ENCODE results near the gene ANK2.
A peak's percentile ranks its signal among the peaks of the same experiment; 100 is the strongest.

Gene ANK2

DNA sequence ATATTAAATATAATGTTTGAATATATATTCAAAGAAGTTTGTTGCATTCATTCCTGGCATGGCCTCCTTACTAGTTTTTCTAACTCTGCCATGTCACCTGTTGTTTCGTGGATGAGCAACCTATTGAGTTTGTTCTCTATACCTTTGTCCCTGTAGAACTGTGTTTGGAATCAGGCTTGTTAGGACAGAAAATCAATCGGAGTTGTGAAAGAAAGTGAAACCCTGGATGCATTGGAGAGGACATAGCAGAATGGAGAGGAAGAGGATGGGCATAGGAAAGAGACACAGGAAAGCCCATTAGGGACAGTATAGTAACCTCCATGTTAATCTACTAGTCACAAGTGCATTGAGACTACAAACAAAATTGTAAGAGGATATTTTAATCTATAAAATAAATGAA lies 31.2 kb downstream of the ANK2 start:
- no peak overlapping the region for H4K8ac ChIP-seq (ENCODE audit: low read depth, low read length)
- H3K27me3 ChIP-seq (ENCODE audit: insufficient read depth, low read length, poor library complexity) = no peaks in the 10 kb centered on the region
- no peak overlapping the region for H3K23ac ChIP-seq (ENCODE audit: low read length)
- no peaks in the 10 kb centered on the region for H3K79me1 ChIP-seq (ENCODE audit: low read length)
- no peak overlapping the region for H3K4me3 ChIP-seq (ENCODE audit: low read length)
- no peak overlapping the region for H4K5ac ChIP-seq (ENCODE audit: low read length)
- no peak overlapping the region for H3K18ac ChIP-seq (ENCODE audit: low read length)
- no peaks in the 10 kb centered on the region for H3K36me3 ChIP-seq (ENCODE audit: control insufficient read depth, insufficient read depth, low read length)
- no peak overlapping the region for H2BK120ac ChIP-seq (ENCODE audit: low read depth, low read length)
- H3K56ac ChIP-seq (ENCODE audit: low read length) = no peak overlapping the region
- no peak overlapping the region for H2BK5ac ChIP-seq (ENCODE audit: low read length)
- H3K9ac ChIP-seq (ENCODE audit: low read length) = no peak overlapping the region
- no peak for DNase-seq
- no CpG with 5 or more reads among the region's 2 CpGs for WGBS (ENCODE audit: extremely low coverage, insufficient coverage, low lambda C conversion rate)
- H3K4me1 ChIP-seq (ENCODE audit: control insufficient read depth, low read depth, low read length) = no peaks in the 10 kb centered on the region
- no peak overlapping the region for H3K4ac ChIP-seq (ENCODE audit: low read depth, low read length)
- H2BK15ac ChIP-seq (replicated peaks; ENCODE audit: low read depth) = no peak overlapping the region
- no peak overlapping the region for H3K4me2 ChIP-seq (ENCODE audit: low read length)
- no peak overlapping the region for H2AK5ac ChIP-seq (ENCODE audit: low read length)
- H3K27ac ChIP-seq (ENCODE audit: low read depth, low read length) = no peak overlapping the region
- H3K79me2 ChIP-seq (ENCODE audit: control insufficient read depth, insufficient read depth, low read length) = no peaks in the 10 kb centered on the region

DNA sequence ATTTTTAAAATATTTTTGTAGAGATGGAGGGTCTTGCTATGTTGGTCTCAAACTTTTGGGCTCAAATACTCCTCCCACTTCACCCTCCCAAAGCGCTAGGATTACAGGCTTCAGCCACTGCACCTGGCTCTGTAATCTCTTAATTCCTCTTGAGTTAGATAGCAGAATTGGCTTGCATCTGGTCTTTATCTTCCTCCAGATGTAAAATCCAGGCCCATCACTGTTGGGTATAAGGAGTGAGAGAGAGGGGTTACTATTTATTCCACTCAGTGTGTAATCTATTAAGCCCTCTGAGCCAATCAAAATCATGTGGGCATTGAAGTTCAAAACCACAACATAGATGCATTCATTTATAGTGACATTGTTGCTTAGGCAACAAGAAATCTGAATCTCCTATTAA lies 33.9 kb downstream of the ANK2 start:
- Histone ChIP-seq H2BK5ac (ENCODE audit: low read length) (no peak overlapping the region), H3K4me1 (ENCODE audit: control insufficient read depth, low read depth, low read length) (no peaks in the 10 kb centered on the region), H2BK15ac (replicated peaks; ENCODE audit: low read depth) (no peak overlapping the region)

DNA sequence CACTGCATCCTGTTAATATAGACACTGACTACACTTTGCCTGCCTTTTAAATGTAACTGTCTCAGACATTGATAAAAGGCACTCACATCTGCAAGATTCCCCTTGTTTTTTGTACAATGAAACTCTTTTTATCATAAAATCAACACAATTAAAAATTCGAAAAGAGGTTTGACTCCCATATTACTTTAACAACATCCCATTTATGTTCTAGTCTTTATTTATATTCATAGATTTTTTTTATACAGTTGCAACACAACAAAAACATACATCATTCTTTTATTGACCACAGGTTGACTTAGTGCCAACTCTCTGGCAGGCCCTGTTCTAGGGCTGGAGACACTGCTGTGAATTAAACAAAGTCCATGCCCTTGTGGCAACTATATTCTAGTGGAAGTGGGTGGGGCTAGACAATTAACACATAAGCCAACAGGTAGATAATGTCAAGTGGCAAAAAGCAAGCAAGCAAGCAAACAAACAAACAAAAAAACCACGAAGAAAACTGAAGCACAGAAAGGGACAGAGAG lies 36.8 kb downstream of the ANK2 start:
- Histone ChIP-seq H3K4me3 (ENCODE audit: low read length) (no peak overlapping the region), H3K18ac (ENCODE audit: low read length) (no peak overlapping the region), H2BK5ac (ENCODE audit: low read length) (no peak overlapping the region), H3K36me3 (ENCODE audit: control insufficient read depth, insufficient read depth, low read length) (no peaks in the 10 kb centered on the region), H3K79me2 (ENCODE audit: control insufficient read depth, insufficient read depth, low read length) (no peaks in the 10 kb centered on the region), H3K4ac (ENCODE audit: low read depth, low read length) (no peak overlapping the region), H3K4me2 (ENCODE audit: low read length) (no peak overlapping the region), H3K56ac (ENCODE audit: low read length) (no peak overlapping the region), H3K9ac (ENCODE audit: low read length) (no peak overlapping the region), H3K79me1 (ENCODE audit: low read length) (no peaks in the 10 kb centered on the region), H4K8ac (ENCODE audit: low read depth, low read length) (no peak overlapping the region), H2BK15ac (replicated peaks; ENCODE audit: low read depth) (no peak overlapping the region), H3K27me3 (ENCODE audit: insufficient read depth, low read length, poor library complexity) (no peaks in the 10 kb centered on the region), H3K4me1 (ENCODE audit: control insufficient read depth, low read depth, low read length) (no peaks in the 10 kb centered on the region), H3K27ac (ENCODE audit: low read depth, low read length) (no peak overlapping the region), H2AK5ac (ENCODE audit: low read length) (no peak overlapping the region), H3K23ac (ENCODE audit: low read length) (no peak overlapping the region), H4K5ac (ENCODE audit: low read length) (no peak overlapping the region), H2BK120ac (ENCODE audit: low read depth, low read length) (no peak overlapping the region)
- WGBS (ENCODE audit: extremely low coverage, insufficient coverage, low lambda C conversion rate) = 100% methylated on average over 1 of the region's 2 CpGs
- DNase-seq = no peak

More for the DNA sequence above, 33.9 kb downstream of the ANK2 start:
- no peak overlapping the region for H3K4me2 ChIP-seq (ENCODE audit: low read length)
- H3K27ac ChIP-seq (ENCODE audit: low read depth, low read length) = no peak overlapping the region
- no peaks in the 10 kb centered on the region for H3K27me3 ChIP-seq (ENCODE audit: insufficient read depth, low read length, poor library complexity)
- H3K36me3 ChIP-seq (ENCODE audit: control insufficient read depth, insufficient read depth, low read length) = no peaks in the 10 kb centered on the region
- H4K8ac ChIP-seq (ENCODE audit: low read depth, low read length) = no peak overlapping the region
- no peak overlapping the region for H3K23ac ChIP-seq (ENCODE audit: low read length)
- H2BK120ac ChIP-seq (ENCODE audit: low read depth, low read length) = no peak overlapping the region
- H2AK5ac ChIP-seq (ENCODE audit: low read length) = no peak overlapping the region
- no peaks in the 10 kb centered on the region for H3K79me1 ChIP-seq (ENCODE audit: low read length)
- no peak overlapping the region for H3K4me3 ChIP-seq (ENCODE audit: low read length)
- no CpG with 5 or more reads among the region's 1 CpG for WGBS (ENCODE audit: extremely low coverage, insufficient coverage, low lambda C conversion rate)
- H4K5ac ChIP-seq (ENCODE audit: low read length) = no peak overlapping the region
- H3K9ac ChIP-seq (ENCODE audit: low read length) = no peak overlapping the region
- H3K79me2 ChIP-seq (ENCODE audit: control insufficient read depth, insufficient read depth, low read length) = no peaks in the 10 kb centered on the region
- DNase-seq = peak; percentile 58
- H3K56ac ChIP-seq (ENCODE audit: low read length) = no peak overlapping the region
- H3K4ac ChIP-seq (ENCODE audit: low read depth, low read length) = no peak overlapping the region
- no peak overlapping the region for H3K18ac ChIP-seq (ENCODE audit: low read length)

DNA sequence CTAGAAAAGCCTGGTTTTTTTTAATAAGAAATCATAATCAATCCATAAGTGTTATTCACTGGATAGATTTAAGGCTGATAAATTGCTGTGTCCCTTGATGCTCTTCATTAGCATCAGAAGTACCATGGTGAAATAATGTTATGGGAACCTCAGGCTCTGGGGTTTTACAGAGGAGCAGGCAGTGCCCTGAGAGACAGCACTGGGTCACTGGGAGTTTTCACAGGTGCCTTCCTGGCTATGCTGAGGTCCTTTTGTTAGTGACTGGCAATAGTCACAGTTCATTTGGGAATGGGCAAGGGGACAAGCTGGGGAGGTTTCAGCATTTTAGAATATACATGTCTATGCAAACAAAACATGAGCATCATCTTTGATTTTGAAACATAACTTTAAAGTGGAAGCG lies 38.6 kb downstream of the ANK2 start:
- Histone ChIP-seq H3K56ac (ENCODE audit: low read length) (no peak overlapping the region), H3K4ac (ENCODE audit: low read depth, low read length) (no peak overlapping the region), H3K27me3 (ENCODE audit: insufficient read depth, low read length, poor library complexity) (no peaks in the 10 kb centered on the region), H3K4me3 (ENCODE audit: low read length) (no peak overlapping the region), H4K8ac (ENCODE audit: low read depth, low read length) (no peak overlapping the region), H4K5ac (ENCODE audit: low read length) (no peak overlapping the region), H3K4me2 (ENCODE audit: low read length) (no peak overlapping the region), H3K18ac (ENCODE audit: low read length) (no peak overlapping the region), H2BK120ac (ENCODE audit: low read depth, low read length) (no peak overlapping the region), H2BK15ac (replicated peaks; ENCODE audit: low read depth) (no peak overlapping the region), H3K27ac (ENCODE audit: low read depth, low read length) (no peak overlapping the region), H3K79me1 (ENCODE audit: low read length) (no peaks in the 10 kb centered on the region), H3K23ac (ENCODE audit: low read length) (no peak overlapping the region), H3K36me3 (ENCODE audit: control insufficient read depth, insufficient read depth, low read length) (no peaks in the 10 kb centered on the region), H2AK5ac (ENCODE audit: low read length) (no peak overlapping the region), H3K9ac (ENCODE audit: low read length) (no peak overlapping the region), H2BK5ac (ENCODE audit: low read length) (no peak overlapping the region), H3K4me1 (ENCODE audit: control insufficient read depth, low read depth, low read length) (no peaks in the 10 kb centered on the region), H3K79me2 (ENCODE audit: control insufficient read depth, insufficient read depth, low read length) (no peaks in the 10 kb centered on the region)
- WGBS (ENCODE audit: extremely low coverage, insufficient coverage, low lambda C conversion rate) = no CpG with 5 or more reads among the region's 1 CpG
- DNase-seq = no peak

DNA sequence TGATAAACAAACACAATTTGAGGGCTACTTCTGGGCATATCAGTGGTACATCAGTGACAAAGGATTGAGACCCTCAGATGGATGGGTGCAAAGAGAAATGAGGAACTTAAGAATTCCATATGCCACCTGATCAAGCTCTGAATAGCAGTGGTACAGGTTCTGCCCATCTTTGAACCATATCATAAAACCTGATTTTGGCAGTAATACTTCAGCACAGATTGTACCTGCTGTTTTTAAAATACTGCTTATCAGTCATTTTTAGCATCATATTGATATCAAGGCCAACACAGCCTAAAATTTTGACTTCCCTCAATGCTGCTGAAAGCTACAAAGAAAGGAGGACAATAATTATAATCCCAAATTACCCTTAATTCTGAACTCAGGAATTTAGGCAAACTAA lies 41.5 kb downstream of the ANK2 start:
- Histone ChIP-seq H4K8ac (ENCODE audit: low read depth, low read length) (no peak overlapping the region), H2BK120ac (ENCODE audit: low read depth, low read length) (no peak overlapping the region), H2AK5ac (ENCODE audit: low read length) (no peak overlapping the region), H4K5ac (ENCODE audit: low read length) (no peak overlapping the region), H3K4ac (ENCODE audit: low read depth, low read length) (no peak overlapping the region), H3K9ac (ENCODE audit: low read length) (no peak overlapping the region), H3K18ac (ENCODE audit: low read length) (no peak overlapping the region), H3K27me3 (ENCODE audit: insufficient read depth, low read length, poor library complexity) (no peaks in the 10 kb centered on the region), H3K56ac (ENCODE audit: low read length) (no peak overlapping the region), H2BK15ac (replicated peaks; ENCODE audit: low read depth) (no peak overlapping the region), H3K4me1 (ENCODE audit: control insufficient read depth, low read depth, low read length) (no peaks in the 10 kb centered on the region), H2BK5ac (ENCODE audit: low read length) (no peak overlapping the region), H3K36me3 (ENCODE audit: control insufficient read depth, insufficient read depth, low read length) (no peaks in the 10 kb centered on the region), H3K27ac (ENCODE audit: low read depth, low read length) (no peak overlapping the region), H3K4me2 (ENCODE audit: low read length) (no peak overlapping the region), H3K4me3 (ENCODE audit: low read length) (no peak overlapping the region), H3K79me2 (ENCODE audit: control insufficient read depth, insufficient read depth, low read length) (no peaks in the 10 kb centered on the region), H3K79me1 (ENCODE audit: low read length) (no peaks in the 10 kb centered on the region), H3K23ac (ENCODE audit: low read length) (no peak overlapping the region)
- no peak for DNase-seq

DNA sequence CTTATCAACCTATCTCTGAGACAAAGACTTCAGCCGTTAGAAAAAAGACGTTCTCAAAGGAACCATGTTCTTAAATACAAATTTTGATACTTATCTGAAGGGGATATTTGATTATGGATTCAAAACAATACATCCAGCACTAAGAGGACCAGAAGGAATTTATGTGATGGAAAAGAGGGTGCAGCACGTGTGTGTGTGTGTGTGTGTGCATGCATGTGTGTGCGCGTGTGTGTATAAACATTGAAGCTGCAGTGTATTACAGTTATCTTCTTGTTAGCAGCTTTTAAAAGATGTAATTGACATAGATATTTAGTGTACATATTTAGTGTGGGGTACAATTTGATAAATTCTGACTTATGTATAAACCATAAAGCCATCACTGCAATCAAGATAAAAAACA lies 44.9 kb downstream of the ANK2 start:
- H2BK5ac ChIP-seq (ENCODE audit: low read length) = no peak overlapping the region
- no peak overlapping the region for H3K56ac ChIP-seq (ENCODE audit: low read length)
- H3K4ac ChIP-seq (ENCODE audit: low read depth, low read length) = no peak overlapping the region
- no peaks in the 10 kb centered on the region for H3K4me1 ChIP-seq (ENCODE audit: control insufficient read depth, low read depth, low read length)
- no peak overlapping the region for H2BK120ac ChIP-seq (ENCODE audit: low read depth, low read length)
- DNase-seq = no peak
- H3K4me3 ChIP-seq (ENCODE audit: low read length) = no peak overlapping the region
- no peak overlapping the region for H2BK15ac ChIP-seq (replicated peaks; ENCODE audit: low read depth)
- H3K9ac ChIP-seq (ENCODE audit: low read length) = no peak overlapping the region
- no peaks in the 10 kb centered on the region for H3K79me1 ChIP-seq (ENCODE audit: low read length)
- H3K18ac ChIP-seq (ENCODE audit: low read length) = no peak overlapping the region
- H4K8ac ChIP-seq (ENCODE audit: low read depth, low read length) = no peak overlapping the region
- H3K23ac ChIP-seq (ENCODE audit: low read length) = no peak overlapping the region
- H4K5ac ChIP-seq (ENCODE audit: low read length) = no peak overlapping the region
- H3K27me3 ChIP-seq (ENCODE audit: insufficient read depth, low read length, poor library complexity) = no peaks in the 10 kb centered on the region
- no peaks in the 10 kb centered on the region for H3K79me2 ChIP-seq (ENCODE audit: control insufficient read depth, insufficient read depth, low read length)
- H3K36me3 ChIP-seq (ENCODE audit: control insufficient read depth, insufficient read depth, low read length) = no peaks in the 10 kb centered on the region
- H2AK5ac ChIP-seq (ENCODE audit: low read length) = no peak overlapping the region
- no CpG with 5 or more reads among the region's 5 CpGs for WGBS (ENCODE audit: extremely low coverage, insufficient coverage, low lambda C conversion rate)
- H3K27ac ChIP-seq (ENCODE audit: low read depth, low read length) = no peak overlapping the region
- no peak overlapping the region for H3K4me2 ChIP-seq (ENCODE audit: low read length)
